Kidney (tissue), 14 donors: ENCODE data around the gene NPTX1. TPM values are rescaled to one million over a fixed set of nuclear protein-coding genes. Genes with fewer than 3 reads are reported as not detected.

ENCODE experiments used
- DNase-seq, 5 donors: peaks; one replicate each; pipeline ENCODE4 v3.0.0-alpha.2; 2013 to 2020
- FAIRE-seq: peaks from 2 replicates; lab custom pipeline; 2012; peaks lifted over from hg19 to GRCh38; lab: Jason Lieb, UNC
- H3K27ac ChIP-seq, 2 donors: one replicate each; pipeline ENCODE4 v1.7.0; 2013; ENCODE audit warnings: low read depth in 2 of 2, low read length in 2 of 2, inconsistent platforms in 1 of 2
- H3K27me3 ChIP-seq: one replicate; pipeline ENCODE4 v1.7.1; 2013; ENCODE audit warnings: low read length, inconsistent platforms; ENCODE audit not compliant: control insufficient read depth, insufficient read depth
- H3K36me3 ChIP-seq, 3 donors: one replicate each; pipeline versions ENCODE4 v1.7.0 to v1.7.1; 2013; ENCODE audit warnings: low read length in 3 of 3, control low read depth in 1 of 3, inconsistent platforms in 1 of 3; ENCODE audit not compliant: insufficient read depth in 3 of 3, control insufficient read depth in 2 of 3
- H3K4me1 ChIP-seq, 3 donors: one replicate each; pipeline versions ENCODE4 v1.7.0 to v1.7.1; 2013; ENCODE audit warnings: low read length in 3 of 3, inconsistent platforms in 1 of 3, low read depth in 1 of 3; ENCODE audit not compliant: control insufficient read depth in 2 of 3, insufficient read depth in 2 of 3
- H3K4me3 ChIP-seq, 3 donors: one replicate each; pipeline versions ENCODE4 v1.7.0 to v1.8.1; 2013; ENCODE audit warnings: low read length in 3 of 3, control low read depth in 1 of 3, inconsistent platforms in 1 of 3
- H3K9ac ChIP-seq, 3 donors: one replicate each; pipeline versions ENCODE4 v1.7.0 to v1.7.1; 2013; ENCODE audit warnings: low read length in 3 of 3, control low read depth in 1 of 3, inconsistent platforms in 1 of 3
- H3K9me3 ChIP-seq, 3 donors: one replicate each; pipeline versions ENCODE4 v1.7.0 to v1.7.1; 2013; ENCODE audit warnings: low read length in 3 of 3, control low read depth in 1 of 3, inconsistent platforms in 1 of 3; ENCODE audit not compliant: control insufficient read depth in 2 of 3, insufficient read depth in 1 of 3
- intact Hi-C: fragments of 100-400 bp; cut with DNase I; formaldehyde crosslinking; loops from one replicate; pipeline ENCODE4 v1.11.1; 2022
- polyA plus RNA-seq: library from polyadenylated mRNA; stranded (reverse); fragments of 350-450 nt; fragmentation: Illumina TruSeq; extraction: RNeasy Lipid Tissue Mini Kit (QIAGEN cat#74804); gene quantifications from one replicate; pipeline ENCODE4 v1.2.3, GENCODE V29; 2014; ENCODE audit warnings: low read depth, low replicate concordance; ENCODE audit not compliant: insufficient read depth
- total RNA-seq: library from RNA; stranded (reverse); fragmentation: NEBNext Ultra II Directional; extraction: Animal tissue kit (Norgen Biotek cat#: 25700); gene quantifications from one replicate; pipeline ENCODE4 v1.2.1, GENCODE V29; 2021
- TF ChIP-seq, protein P1 (sequence below): IDR thresholded peaks from 3 replicates; pipeline ENCODE4 v1.5.1; 2012; ENCODE audit warnings: mild to moderate bottlenecking, moderate library complexity, borderline replicate concordance; ENCODE audit not compliant: insufficient read depth; ENCODE audit errors: extremely low read depth
- donor health status: control.
- donor health status: control.
- donor health status: control.
- donor health status: control.
- donor health status: control.
- donor health status: DM: yes; HTN: yes; CAD: no.
- donor health status: Normal renal cell carcinoma (clear cell type).

NPTX1 gene
- total and polyA plus RNA-seq, 2 donors from 2014 or later, result 0.31 to 0.39 TPM

DNA sequence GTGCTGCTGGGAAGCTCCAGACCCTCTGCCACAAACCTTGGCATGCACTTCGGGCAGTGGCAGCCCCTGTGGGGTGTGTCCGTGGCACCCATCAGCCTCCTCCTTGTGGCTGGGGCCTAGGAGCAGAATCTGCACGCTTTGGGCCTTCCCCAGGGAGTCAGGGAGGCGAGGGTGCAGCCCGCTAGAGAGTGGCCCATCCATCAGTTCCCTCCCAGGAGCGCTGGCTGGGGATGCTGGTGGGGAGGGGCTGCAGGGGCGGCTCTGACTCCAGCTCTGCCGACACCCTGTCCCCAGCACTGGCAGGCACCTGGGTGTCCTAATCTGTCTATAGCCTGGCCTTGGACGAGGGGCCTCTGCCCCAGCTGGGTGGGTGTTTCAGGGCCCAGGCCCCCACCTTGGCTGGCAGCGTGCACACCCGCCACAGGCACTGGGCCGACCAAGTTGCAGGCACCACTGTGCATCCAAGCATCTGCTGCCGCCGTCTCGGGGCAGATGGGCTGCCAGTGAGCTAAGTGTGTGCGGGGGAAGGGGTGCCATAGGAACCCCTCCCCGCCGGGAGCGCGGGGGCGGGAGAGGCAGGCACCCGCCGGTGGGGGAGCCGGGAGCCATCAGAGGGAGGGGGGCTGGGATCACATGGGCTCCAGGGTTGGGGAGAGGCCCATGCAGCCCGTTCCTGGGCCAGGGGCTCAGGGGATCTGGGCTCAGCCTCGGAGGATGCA lies 31.2 kb downstream of the NPTX1 start:
- TF ChIP-seq, protein P1, sequence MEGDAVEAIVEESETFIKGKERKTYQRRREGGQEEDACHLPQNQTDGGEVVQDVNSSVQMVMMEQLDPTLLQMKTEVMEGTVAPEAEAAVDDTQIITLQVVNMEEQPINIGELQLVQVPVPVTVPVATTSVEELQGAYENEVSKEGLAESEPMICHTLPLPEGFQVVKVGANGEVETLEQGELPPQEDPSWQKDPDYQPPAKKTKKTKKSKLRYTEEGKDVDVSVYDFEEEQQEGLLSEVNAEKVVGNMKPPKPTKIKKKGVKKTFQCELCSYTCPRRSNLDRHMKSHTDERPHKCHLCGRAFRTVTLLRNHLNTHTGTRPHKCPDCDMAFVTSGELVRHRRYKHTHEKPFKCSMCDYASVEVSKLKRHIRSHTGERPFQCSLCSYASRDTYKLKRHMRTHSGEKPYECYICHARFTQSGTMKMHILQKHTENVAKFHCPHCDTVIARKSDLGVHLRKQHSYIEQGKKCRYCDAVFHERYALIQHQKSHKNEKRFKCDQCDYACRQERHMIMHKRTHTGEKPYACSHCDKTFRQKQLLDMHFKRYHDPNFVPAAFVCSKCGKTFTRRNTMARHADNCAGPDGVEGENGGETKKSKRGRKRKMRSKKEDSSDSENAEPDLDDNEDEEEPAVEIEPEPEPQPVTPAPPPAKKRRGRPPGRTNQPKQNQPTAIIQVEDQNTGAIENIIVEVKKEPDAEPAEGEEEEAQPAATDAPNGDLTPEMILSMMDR, result no peak
- FAIRE-seq (no peak), DNase-seq (no peak)
- H3K9me3 ChIP-seq, result no peaks in the 10 kb centered on the region
- no peak overlapping the region for H3K4me3 ChIP-seq
- H3K4me1 ChIP-seq, result no peaks in the 10 kb centered on the region
- no peaks in the 10 kb centered on the region for H3K36me3 ChIP-seq
- H3K9ac ChIP-seq, result no peak overlapping the region
- intact Hi-C loops, result loop anchor here (10.0 kb wide), 1 partner anchor 770 kb away; no protein-coding TSS in a partner anchor
- H3K27ac ChIP-seq, result no peak overlapping the region
- H3K27me3 ChIP-seq, result no peaks in the 10 kb centered on the region

- intact Hi-C loops, result loop anchor here (10.0 kb wide), 1 partner anchor 770 kb away; no protein-coding TSS in a partner anchor
- TF ChIP-seq, protein P1, result no peak
These were observed 31.8 kb downstream of the NPTX1 start for GRCh38 chr17:80444644-80444979.

DNA sequence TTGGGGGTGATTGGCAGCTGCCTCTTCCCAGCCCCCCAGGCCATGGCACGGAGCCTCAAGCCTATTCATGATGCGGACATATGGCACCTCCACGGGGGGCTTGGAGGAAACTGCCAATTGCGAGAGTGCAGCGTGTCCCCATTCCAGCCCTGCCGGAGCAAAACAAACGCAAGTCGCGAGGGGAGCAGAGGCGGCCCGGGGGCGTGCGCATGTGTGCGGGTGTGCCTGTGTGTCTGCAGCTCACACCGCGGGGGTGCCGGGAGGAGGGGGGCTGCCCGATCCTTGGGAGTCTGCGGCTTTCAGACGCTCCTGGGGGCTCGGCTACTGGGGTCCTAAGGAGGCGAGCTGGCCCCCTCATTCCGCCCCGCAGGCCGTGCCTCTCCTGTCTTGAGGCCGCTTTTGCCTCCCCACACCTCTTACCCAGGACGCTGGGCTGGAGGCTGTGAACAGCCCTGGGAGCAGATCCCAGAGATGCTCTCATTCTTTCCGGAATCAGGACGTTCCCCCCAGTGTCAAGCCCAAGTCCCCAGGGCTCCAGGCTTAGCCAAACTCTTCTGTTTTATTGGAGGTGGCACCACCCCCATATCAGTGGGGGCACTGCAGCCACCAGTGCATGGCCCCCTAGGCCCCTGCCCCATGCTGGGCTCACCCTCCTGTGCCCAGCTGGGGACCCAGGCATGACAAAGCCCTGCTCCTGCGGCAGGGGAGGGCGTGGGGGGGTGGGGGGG lies 32.3 kb downstream of the NPTX1 start:
- FAIRE-seq, result no peak
- no peak for DNase-seq
- TF ChIP-seq, protein P1, result no peak
- H3K9ac ChIP-seq, result no peak overlapping the region
- H3K27ac ChIP-seq, result no peak overlapping the region
- no peaks in the 10 kb centered on the region for H3K4me1 ChIP-seq
- no peak overlapping the region for H3K4me3 ChIP-seq
- H3K36me3 ChIP-seq, result no peaks in the 10 kb centered on the region
- no peaks in the 10 kb centered on the region for H3K9me3 ChIP-seq
- intact Hi-C loops, result loop anchor here (10.0 kb wide), 1 partner anchor 771 kb away; no protein-coding TSS in a partner anchor
- no peaks in the 10 kb centered on the region for H3K27me3 ChIP-seq

More at GRCh38 chr17:80444644-80444979, 31.8 kb downstream of the NPTX1 start:
- Histone ChIP-seq H3K27me3 (no peaks in the 10 kb centered on the region), H3K27ac (no peak overlapping the region), H3K9me3 (no peaks in the 10 kb centered on the region), H3K36me3 (no peaks in the 10 kb centered on the region), H3K4me3 (no peak overlapping the region), H3K9ac (no peak overlapping the region), H3K4me1 (no peaks in the 10 kb centered on the region)
- DNase-seq (no peak), FAIRE-seq (no peak)
